WERI-Rb-1 (cell line): ENCODE data around the gene SARNP.

Experiments used
- DNase-seq: peaks from one replicate; pipeline ENCODE4 v3.0.0-alpha.2; 2020
- H3K27ac ChIP-seq: fragments of 250-450 bp; sonication (Bioruptor Pico); 2 replicates; pipeline ENCODE4 v1.5.1; 2020; ENCODE audit warnings: mild to moderate bottlenecking, moderate library complexity
- H3K27me3 ChIP-seq: fragments of 250-450 bp; sonication (Bioruptor Pico); 2 replicates; pipeline ENCODE4 v1.5.1; 2021; ENCODE audit warnings: mild to moderate bottlenecking, low read depth, moderate library complexity; ENCODE audit not compliant: insufficient read depth, severe bottlenecking
- H3K36me3 ChIP-seq: fragments of 250-450 bp; sonication (Bioruptor Pico); 2 replicates; pipeline ENCODE4 v1.5.1; 2020; ENCODE audit warnings: mild to moderate bottlenecking, moderate library complexity
- H3K4me3 ChIP-seq: 2 replicates; pipeline ENCODE4 v1.5.1; 2011; ENCODE audit warnings: low read depth, mild to moderate bottlenecking, control low read depth, low read length
- H3K9me3 ChIP-seq: fragments of 250-450 bp; sonication (Bioruptor Pico); 2 replicates; pipeline ENCODE4 v1.5.1; 2021; ENCODE audit warnings: mild to moderate bottlenecking, moderate library complexity; ENCODE audit not compliant: severe bottlenecking
- CTCF ChIP-seq: IDR thresholded peaks from 2 replicates; pipeline ENCODE4 v1.5.1; 2011; ENCODE audit warnings: low read depth, mild to moderate bottlenecking, control low read depth, inconsistent platforms, low read length

The SARNP gene

GRCh38 chr12:55746913-55747231 is 70.7 kb downstream of the SARNP start:
- H3K36me3 ChIP-seq: peaks cover 48% of the 10 kb centered on the region
- H3K4me3 ChIP-seq: no peak overlapping the region
- TF ChIP-seq CTCF: no peak
- no peaks in the 10 kb centered on the region for H3K27me3 ChIP-seq
- H3K27ac ChIP-seq: peak overlapping the region; percentile 80
- no peak for DNase-seq
- no peaks in the 10 kb centered on the region for H3K9me3 ChIP-seq

- peak overlapping the region; percentile 80 for H3K27ac ChIP-seq
- H3K4me3 ChIP-seq: peak overlapping the region; percentile 11; the same call in 1 of the 2 replicates
- no peak for TF ChIP-seq CTCF
- no peaks in the 10 kb centered on the region for H3K9me3 ChIP-seq
- H3K36me3 ChIP-seq: peaks cover 43% of the 10 kb centered on the region
- no peaks in the 10 kb centered on the region for H3K27me3 ChIP-seq
- no peak for DNase-seq
These were observed 71.2 kb downstream of the SARNP start for GRCh38 chr12:55746174-55746912.

- TF ChIP-seq CTCF: 0 out of 2 replicates have a peak, but pooled peaks have one; percentile 19
- no peaks in the 10 kb centered on the region for H3K27me3 ChIP-seq
- peaks cover 35% of the 10 kb centered on the region for H3K36me3 ChIP-seq
- no peaks in the 10 kb centered on the region for H3K9me3 ChIP-seq
- DNase-seq: peak; percentile 70
- H3K27ac ChIP-seq: peak overlapping the region; percentile 80
- peak overlapping the region; percentile 41 for H3K4me3 ChIP-seq
These were observed 72.0 kb downstream of the SARNP start for GRCh38 chr12:55745361-55746173.

- no peak for DNase-seq
- Histone ChIP-seq H3K4me3 (peak overlapping the region; percentile 79), H3K36me3 (peaks cover 25% of the 10 kb centered on the region), H3K27ac (peak overlapping the region; percentile 80), H3K9me3 (no peaks in the 10 kb centered on the region), H3K27me3 (no peaks in the 10 kb centered on the region)
- TF ChIP-seq CTCF: no peak
These were observed 73.0 kb downstream of the SARNP start for GRCh38 chr12:55744340-55745030.

- Histone ChIP-seq H3K9me3 (no peaks in the 10 kb centered on the region), H3K27ac (peak overlapping the region; percentile 80), H3K4me3 (peak overlapping the region; percentile 79), H3K27me3 (no peaks in the 10 kb centered on the region), H3K36me3 (peaks cover 17% of the 10 kb centered on the region)
- DNase-seq: peak; percentile 56
- peak; percentile 21; the same call in 1 of the 2 replicates for TF ChIP-seq CTCF
These were observed 73.9 kb downstream of the SARNP start for GRCh38 chr12:55743406-55744339.
